Cardiac muscle cell (in vitro differentiated cells and primary cell): ENCODE measurements around the gene TENT5A. TPM values are rescaled to one million over a fixed set of nuclear protein-coding genes. Genes with fewer than 3 reads are reported as not detected.

Experiments
- DNase-seq, 2 donors: peaks; one replicate each; pipeline versions ENCODE4 v3.0.0 to v3.0.0-alpha.2; 2010 to 2017; ENCODE audit warnings: low read depth in 1 of 2, low spot score in 1 of 2
- H3K27ac ChIP-seq: fragments of 200-600 bp; sonication (generic); 2 replicates; pipeline ENCODE4 v1.5.1; 2016
- H3K27me3 ChIP-seq: fragments of 200-600 bp; sonication (generic); 2 replicates; pipeline ENCODE4 v1.6.0; 2016; ENCODE audit warnings: control low read depth
- H3K36me3 ChIP-seq: fragments of 200-600 bp; sonication (generic); 2 replicates; pipeline ENCODE4 v1.5.1; 2016; ENCODE audit warnings: control low read depth
- H3K4me1 ChIP-seq: fragments of 200-600 bp; sonication (generic); 2 replicates; pipeline ENCODE4 v1.8.1; 2017; ENCODE audit warnings: low read depth, mild to moderate bottlenecking, mixed run types
- H3K4me3 ChIP-seq: fragments of 200-600 bp; sonication (generic); 2 replicates; pipeline ENCODE4 v1.5.1; 2016; ENCODE audit warnings: mild to moderate bottlenecking
- H3K9me3 ChIP-seq: fragments of 200-600 bp; sonication (generic); 2 replicates; pipeline ENCODE4 v1.5.1; 2017; ENCODE audit warnings: low read depth, mild to moderate bottlenecking, control low read depth
- polyA plus RNA-seq: library from polyadenylated mRNA; unstranded; fragments of >200 nt; fragmentation: Nextera tagmentation; extraction: Ambion mirVana; gene quantifications from 2 replicates; pipeline ENCODE4 v1.2.1, GENCODE V29; 2016
- total RNA-seq: library from RNA; depleted of rRNA; stranded (reverse); fragments of >200 nt; gene quantifications from 2 replicates; pipeline ENCODE4 v1.2.3, GENCODE V29; 2016
- TF ChIP-seq, protein P1 (sequence below): IDR thresholded peaks from 2 replicates; pipeline ENCODE4 v1.5.1; 2012; ENCODE audit warnings: low read depth, mild to moderate bottlenecking, low read length

TENT5A gene
- total and polyA plus RNA-seq, 2 experiments from 2014 or later = 8.1 to 9.2 TPM

DNA sequence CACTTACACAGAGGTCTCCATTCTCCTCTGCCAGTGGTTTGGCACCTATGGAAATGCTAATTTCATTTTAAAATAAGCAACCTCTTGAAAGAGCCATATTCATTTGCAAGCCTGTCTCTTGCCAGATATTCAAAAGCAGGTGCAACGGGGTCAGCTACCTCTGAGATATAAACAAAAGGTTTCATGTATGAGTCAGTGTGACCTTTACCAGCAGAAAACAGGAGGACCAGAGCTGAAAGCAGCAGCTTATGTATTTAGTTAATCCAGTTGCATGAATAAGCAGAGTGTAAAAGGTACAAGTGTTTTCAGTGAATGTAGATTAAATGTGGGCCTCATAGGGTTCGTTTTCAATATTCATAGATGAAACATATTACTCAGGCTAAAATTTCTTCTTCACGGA, 56.0 kb downstream of the TENT5A start:
- H3K27me3 ChIP-seq = no peaks in the 10 kb centered on the region
- TF ChIP-seq, protein P1, sequence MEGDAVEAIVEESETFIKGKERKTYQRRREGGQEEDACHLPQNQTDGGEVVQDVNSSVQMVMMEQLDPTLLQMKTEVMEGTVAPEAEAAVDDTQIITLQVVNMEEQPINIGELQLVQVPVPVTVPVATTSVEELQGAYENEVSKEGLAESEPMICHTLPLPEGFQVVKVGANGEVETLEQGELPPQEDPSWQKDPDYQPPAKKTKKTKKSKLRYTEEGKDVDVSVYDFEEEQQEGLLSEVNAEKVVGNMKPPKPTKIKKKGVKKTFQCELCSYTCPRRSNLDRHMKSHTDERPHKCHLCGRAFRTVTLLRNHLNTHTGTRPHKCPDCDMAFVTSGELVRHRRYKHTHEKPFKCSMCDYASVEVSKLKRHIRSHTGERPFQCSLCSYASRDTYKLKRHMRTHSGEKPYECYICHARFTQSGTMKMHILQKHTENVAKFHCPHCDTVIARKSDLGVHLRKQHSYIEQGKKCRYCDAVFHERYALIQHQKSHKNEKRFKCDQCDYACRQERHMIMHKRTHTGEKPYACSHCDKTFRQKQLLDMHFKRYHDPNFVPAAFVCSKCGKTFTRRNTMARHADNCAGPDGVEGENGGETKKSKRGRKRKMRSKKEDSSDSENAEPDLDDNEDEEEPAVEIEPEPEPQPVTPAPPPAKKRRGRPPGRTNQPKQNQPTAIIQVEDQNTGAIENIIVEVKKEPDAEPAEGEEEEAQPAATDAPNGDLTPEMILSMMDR = no peak
- DNase-seq = no peak
- H3K9me3 ChIP-seq = no peaks in the 10 kb centered on the region
- H3K4me1 ChIP-seq = no peaks in the 10 kb centered on the region
- H3K27ac ChIP-seq = no peak overlapping the region
- H3K4me3 ChIP-seq = no peak overlapping the region
- no peaks in the 10 kb centered on the region for H3K36me3 ChIP-seq
